DLD1 (cell line): ENCODE measurements around the gene HPCAL1.
"Not testable (repeated sequence)": the region's sequence is repeated elsewhere in the genome, so short reads cannot be mapped to it uniquely, and the experiment has no call there.

Experiments used
- in situ Hi-C: cut with HindIII; loops from 2 replicates; pipeline ENCODE4 v1.10.0; 2017; ENCODE audit warnings: low sequenced_read_pairs

Gene HPCAL1

GRCh38 chr2:10284108-10284870 is 18.4 kb upstream of the HPCAL1 start:
- in situ Hi-C loops, result no loop called here

- in situ Hi-C loops, result no loop called here
Observed at GRCh38 chr2:10285191-10285555, 17.5 kb upstream of the HPCAL1 start.

DNA sequence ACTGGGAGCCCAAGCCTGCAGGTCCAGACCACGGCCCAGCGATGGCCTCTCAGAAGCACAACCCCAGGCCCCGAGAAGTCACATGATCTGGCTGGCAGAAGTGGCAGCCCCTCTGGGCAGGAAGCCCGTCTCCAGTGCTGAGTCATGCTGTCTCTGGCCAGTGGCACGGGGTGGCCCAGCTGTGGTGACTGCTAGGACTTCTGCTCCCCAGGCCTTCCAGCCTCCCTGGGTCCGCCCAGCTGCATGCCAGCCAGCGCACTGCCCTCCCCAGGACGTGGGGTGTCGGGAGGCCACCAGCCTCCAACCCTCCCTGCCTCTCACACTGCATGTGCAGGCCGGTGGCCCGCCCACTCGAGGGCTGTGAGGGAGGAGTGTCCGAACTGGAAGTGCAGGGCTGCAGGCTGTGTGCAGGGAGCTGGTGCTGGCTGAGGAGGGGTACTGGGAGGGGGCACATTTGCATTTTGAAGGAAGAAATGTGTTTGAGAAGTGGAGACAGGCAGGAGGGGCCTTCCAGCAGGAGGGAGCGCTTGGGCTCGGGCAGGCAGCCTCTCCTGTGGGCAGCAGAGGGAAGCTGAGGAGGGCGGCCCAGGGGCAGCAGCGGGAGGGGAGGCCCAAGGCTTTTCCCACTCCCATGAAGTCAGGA is 17.0 kb upstream of the HPCAL1 start:
- in situ Hi-C loops, result no loop called here

DNA sequence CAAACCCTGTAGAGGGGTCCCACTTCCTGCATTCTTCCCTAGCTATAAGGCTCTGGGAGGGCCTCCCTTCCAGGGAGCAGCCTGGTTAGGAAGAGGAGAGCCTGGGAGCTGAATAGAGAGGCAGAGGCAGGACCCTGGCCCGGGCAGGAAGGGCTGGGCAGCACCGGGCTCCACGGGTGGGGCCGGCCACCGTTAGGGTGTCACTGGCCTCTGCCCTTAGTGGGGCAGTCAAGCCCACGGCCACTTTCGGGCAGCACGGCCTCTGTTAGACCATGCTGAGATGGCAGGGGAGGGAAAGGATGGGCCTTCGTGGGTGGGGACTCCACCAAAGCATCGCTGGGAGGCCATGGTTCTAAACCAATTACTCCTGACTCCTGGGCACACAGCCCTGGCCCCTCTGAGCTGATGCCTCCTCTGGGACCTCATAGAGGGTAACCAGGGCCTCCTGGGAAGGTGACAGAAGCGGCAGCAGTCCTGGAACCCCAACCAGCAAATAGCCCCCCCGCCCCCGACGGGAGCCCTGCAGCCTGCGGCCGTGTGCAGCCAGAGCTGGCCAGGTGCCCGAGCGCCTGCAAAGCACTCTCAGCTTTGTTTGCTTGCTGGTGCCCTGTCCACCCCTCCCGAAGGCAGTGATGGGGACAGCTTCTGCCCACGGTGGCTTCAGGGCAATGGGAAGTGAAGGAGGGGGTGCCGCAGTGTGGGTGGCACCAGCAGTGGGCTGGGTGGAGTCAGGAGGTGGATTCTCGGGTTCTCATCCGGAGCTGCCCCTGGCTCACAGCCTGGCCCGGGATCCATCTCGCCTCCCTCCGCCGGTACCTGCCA is 16.3 kb upstream of the HPCAL1 start:
- in situ Hi-C loops, result no loop called here

DNA sequence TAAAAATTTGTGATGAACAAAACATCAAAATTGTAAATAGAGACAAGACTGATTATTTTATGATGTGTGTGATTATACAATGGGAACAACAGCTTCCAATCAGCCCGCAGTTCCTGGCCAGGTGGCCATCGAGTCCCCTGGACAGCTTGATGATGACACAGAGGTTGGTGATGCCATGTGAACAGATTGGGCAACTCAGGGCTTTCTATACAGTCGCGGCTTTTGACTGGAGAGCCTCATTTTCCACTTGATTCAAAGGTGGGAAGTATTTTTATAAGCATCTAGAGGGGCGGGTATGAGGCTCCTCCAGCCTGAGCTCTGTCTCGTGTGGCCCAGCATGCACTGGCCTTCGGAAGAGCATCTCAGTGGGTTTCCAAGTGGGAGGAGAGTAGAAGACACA is 14.9 kb upstream of the HPCAL1 start:
- in situ Hi-C loops, result no loop called here

- in situ Hi-C loops, result no loop called here
Observed at GRCh38 chr2:10288606-10289005, 14.1 kb upstream of the HPCAL1 start.

- in situ Hi-C loops, result no loop called here
Observed at GRCh38 chr2:10289352-10289751, 13.4 kb upstream of the HPCAL1 start.

DNA sequence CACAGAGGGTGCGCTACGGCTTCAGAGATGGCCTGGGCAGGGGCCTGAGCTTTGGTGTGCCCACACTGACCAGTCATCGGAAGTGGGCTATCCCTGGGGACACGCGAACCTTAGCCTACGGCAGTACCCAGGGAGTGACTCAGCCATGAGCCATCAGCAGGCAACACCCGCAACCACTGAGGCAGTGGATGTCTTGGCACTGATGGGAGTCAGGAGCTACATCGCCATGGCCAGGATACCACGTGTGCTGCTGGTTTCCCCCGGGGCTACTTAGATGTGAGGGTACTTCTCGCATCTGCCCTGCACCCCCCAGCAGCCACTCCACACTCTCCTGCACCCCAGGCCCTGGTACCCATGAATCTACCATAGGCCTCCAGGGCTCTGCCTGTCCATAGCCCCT is 12.8 kb upstream of the HPCAL1 start:
- in situ Hi-C loops, result no loop called here

DNA sequence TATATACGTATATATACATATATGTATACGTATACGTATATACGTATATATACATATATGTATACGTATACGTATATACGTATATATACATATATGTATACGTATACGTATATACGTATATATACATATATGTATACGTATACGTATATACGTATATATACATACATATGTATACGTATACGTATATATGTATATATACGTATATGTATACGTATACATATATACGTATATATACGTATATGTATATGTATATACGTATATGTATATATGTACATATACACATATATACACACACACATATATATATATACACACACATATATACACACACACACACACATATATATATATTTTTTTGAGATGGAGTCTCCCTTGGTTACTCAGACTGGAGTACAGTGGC is 11.3 kb upstream of the HPCAL1 start:
- in situ Hi-C loops, result not testable (repeated sequence)

GRCh38 chr2:10292033-10292432 is 10.7 kb upstream of the HPCAL1 start:
- in situ Hi-C loops, result no loop called here

GRCh38 chr2:10293603-10294002 is 9.1 kb upstream of the HPCAL1 start:
- in situ Hi-C loops, result no loop called here

DNA sequence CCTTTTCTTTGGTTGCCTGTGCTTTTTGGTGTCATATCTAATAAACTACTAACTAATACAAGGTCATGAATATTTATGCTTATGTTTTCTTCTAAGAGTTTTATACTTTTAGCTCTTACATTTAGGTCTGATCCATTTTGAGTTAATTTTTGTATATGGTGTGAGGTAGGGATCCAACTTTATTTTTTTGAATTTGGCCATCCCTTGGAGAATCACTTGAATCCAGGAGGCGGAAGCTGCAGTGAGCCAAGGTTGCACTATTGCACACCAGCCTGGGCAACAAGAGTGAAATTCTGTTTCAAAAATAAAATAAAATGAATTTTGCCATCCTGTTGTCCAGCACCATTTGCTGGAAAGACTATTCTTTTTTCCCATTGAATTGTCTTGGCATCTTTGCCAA is 8.6 kb upstream of the HPCAL1 start:
- in situ Hi-C loops, result no loop called here

DNA sequence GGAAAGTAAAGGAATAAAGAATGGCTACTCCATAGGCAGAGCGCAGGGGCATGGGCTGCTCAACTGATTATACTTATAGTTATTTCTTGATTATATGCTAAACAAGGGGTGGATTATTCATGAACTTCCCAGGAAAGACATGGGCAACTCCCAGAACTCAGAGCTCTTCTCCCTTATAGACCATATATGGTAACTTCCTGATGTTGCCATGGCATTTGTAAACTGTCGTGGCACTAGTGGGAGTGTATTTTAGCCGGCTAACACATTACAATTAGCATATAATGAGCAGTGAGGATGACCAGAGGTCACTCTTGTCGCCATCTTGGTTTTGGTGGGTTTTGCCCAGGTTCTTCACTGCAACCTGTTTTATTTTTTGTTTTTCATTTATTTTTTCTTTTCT is 7.1 kb upstream of the HPCAL1 start:
- in situ Hi-C loops, result not testable (repeated sequence)

DNA sequence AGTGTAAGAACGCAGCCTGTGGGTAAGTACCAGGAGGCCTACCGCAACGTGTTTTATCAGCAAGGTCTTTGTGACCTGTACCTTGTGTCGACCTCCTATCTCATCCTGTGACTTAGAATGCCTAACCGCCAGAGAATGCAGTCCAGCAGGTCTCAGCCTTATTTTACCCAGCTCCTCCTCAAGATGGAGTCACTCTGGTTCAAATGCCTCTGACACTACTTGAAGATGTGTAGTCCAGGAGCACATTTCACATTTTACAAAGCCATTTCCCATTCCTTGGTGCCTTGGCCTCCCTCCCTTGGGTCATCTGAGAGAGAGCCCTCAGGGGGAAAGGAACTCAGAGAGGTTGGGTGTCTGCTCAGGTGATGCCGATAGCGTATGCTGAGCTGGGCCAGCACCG is 6.6 kb upstream of the HPCAL1 start:
- in situ Hi-C loops, result no loop called here

GRCh38 chr2:10297191-10297830 is 5.4 kb upstream of the HPCAL1 start:
- in situ Hi-C loops, result no loop called here

DNA sequence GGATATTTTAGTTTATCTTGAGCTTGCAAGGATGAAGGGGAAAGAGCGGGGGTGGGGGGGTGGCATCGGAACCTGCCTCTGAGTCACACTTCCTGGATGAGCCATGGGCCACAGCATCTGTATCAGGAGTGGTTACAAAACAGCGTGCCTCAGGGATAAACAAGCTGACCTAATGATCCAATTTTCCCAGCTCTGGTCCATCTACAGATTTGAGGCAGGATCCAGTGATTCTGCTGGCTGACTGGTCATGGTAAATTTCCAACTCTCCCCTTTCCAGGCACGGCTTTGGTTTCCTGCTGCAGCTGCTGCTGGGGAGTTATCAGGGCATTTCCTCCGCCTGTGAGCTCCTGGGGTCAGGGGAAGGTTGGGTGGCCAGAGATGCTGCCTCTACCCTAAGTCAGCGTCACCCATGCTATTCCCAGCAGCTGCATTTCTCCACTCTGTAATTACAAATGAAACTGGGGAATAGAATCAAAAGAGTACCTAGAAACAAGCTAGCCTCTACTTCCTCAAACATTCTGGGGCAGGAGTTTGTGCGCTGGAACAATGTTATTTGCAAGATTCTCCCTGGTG is 4.7 kb upstream of the HPCAL1 start:
- in situ Hi-C loops, result no loop called here

- in situ Hi-C loops, result not testable (repeated sequence)
Observed at GRCh38 chr2:10298777-10299176, 3.9 kb upstream of the HPCAL1 start.

DNA sequence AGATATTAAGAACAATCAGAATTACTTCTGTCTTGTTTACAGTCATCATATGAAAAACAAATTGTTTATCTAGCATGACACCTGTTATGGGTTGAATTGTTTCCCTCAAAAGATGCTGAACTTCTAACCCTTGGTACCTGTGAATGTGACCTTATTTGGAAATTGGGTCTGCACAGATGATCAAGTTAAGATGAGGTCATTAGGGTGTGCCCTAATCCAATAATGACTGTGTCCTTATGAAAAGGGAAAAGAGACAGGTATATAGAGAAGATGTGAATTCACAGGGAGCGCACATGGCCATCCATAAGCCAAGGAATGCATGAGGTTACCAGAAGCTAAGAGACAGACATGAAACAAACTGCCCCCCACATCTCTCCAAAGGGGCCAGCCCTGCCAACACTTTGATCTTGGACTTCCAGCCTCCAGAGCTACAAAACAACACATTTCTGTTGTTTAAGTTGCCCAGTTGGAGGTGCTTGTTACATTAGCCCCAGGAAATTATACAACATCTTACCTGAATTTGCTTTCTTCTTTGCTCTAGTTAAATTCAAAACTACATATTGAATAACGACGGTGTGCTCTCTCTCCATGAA is 2.3 kb upstream of the HPCAL1 start:
- in situ Hi-C loops, result no loop called here

DNA sequence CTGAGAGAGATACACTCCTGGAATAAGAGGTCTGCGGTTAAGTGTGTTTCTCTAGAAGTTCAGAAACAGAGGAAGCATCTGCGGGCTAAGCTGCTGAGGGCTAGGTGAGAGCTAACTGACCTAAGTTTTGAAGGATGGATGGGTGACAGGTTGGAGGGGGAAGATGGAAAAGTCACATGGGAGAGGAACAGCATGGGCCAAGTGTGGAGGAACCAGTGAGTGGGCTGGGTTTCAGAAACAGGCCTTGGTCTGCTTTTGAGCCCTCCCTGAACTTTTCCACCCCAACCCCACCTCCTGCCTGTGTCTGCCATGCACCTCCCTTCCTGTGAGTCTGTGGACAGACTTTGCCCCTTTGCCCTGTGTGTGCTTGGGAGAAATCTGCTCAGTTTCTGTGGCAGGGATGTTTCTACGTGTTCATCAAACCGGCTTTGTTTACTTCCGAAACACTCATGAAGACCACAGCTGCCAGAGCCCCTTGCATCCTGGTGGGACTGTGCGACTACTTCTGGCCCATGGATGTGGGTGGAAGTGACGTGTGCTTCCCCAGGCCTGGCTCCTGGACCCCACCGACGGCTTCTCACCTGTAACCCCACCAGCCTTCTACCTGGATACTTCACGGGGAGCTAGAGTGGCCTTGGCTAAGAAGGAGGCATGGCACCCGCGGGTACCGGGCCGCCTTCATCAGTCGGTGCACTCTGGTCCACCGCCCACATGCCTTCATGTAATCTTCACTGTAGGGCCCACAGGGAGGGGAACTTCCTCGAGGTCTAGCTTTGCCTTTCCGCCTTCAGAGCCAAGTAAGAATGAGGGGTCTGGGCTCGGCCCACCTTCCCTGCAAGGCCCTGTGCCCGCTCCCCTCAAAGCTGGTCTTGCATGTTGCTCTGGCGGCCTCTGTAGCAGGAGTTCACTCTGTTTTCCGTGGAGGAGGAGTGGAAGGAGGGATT is 1.4 kb upstream of the HPCAL1 start:
- in situ Hi-C loops, result no loop called here
